ENCODE data around the gene PRND. TPM values are rescaled to one million over a fixed set of nuclear protein-coding genes. Genes with fewer than 3 reads are reported as not detected.

PRND gene
- total and polyA plus RNA-seq, 2 experiments from 2014 or later, result 0.10 TPM; not detected in 1

GRCh38 chr20:4699216-4699615, 22.5 kb upstream of the PRND start:
- Histone ChIP-seq H2AFZ (no peak overlapping the region), H3K79me2 (replicated peaks; ENCODE audit: insufficient read depth) (no peaks in the 10 kb centered on the region; the same call in 1 of the 2 replicates), H3K4me2 (no peak overlapping the region), H3F3A (replicated peaks; ENCODE audit: low read depth) (no peaks in the 10 kb centered on the region), H3K27ac (ENCODE audit: low read depth) (no peak overlapping the region), H3K9me2 (ENCODE audit: insufficient read depth) (no peaks in the 10 kb centered on the region), H3K4me1 (ENCODE audit: insufficient read depth) (peaks cover 17% of the 10 kb centered on the region), H3K4me3 (no peak overlapping the region), H4K20me1 (replicated peaks; ENCODE audit: insufficient read depth) (no peaks in the 10 kb centered on the region), H3K27me3 (ENCODE audit: insufficient read depth) (no peaks in the 10 kb centered on the region), H3K36me3 (ENCODE audit: insufficient read depth) (no peaks in the 10 kb centered on the region)
- Mint-ChIP-seq H3K4me3 (no peak overlapping the region), H3K27me3 (ENCODE audit: insufficient read depth, low read depth, poor library complexity) (peaks cover 2% of the 10 kb centered on the region), H3K4me1 (peaks cover 34% of the 10 kb centered on the region), H3K36me3 (ENCODE audit: low read depth) (peaks cover 11% of the 10 kb centered on the region; the same call in 2 of the 3 replicates), H3K9me3 (no peaks in the 10 kb centered on the region), H3K27ac (no peak overlapping the region)
- ATAC-seq (no peak), DNase-seq (ENCODE audit: low spot score) (no peak)
- TF ChIP-seq CREB1 (CRISPR knock-in tag; IDR thresholded peaks at IDR 0.05; ENCODE audit: low read depth) (no peak), JUNB (IDR thresholded peaks at IDR 0.05; ENCODE audit: unreplicated experiment) (no peak), POLR2AphosphoS5 (IDR thresholded peaks at IDR 0.05; ENCODE audit: low read depth) (no peak), ETS1 (IDR thresholded peaks at IDR 0.05) (no peak), REST (IDR thresholded peaks at IDR 0.05; ENCODE audit: unreplicated experiment) (no peak), ZNF462 (CRISPR knock-in tag; IDR thresholded peaks at IDR 0.05) (no peak)
